Epithelial cell of prostate (primary cell): Measurements from ENCODE around the gene PDF.
"Not testable (repeated sequence)": the region's sequence is repeated elsewhere in the genome, so short reads cannot be mapped to it uniquely, and the experiment has no call there.

ENCODE experiments used
- DNase-seq: peaks from one replicate; pipeline ENCODE4 v3.0.0-alpha.2; 2011; ENCODE audit warnings: low read depth, low spot score
- H3K27ac ChIP-seq: fragments of 450-650 bp; 2 replicates; pipeline ENCODE4 v1.5.1; 2017; ENCODE audit warnings: mild to moderate bottlenecking

PDF gene

DNA sequence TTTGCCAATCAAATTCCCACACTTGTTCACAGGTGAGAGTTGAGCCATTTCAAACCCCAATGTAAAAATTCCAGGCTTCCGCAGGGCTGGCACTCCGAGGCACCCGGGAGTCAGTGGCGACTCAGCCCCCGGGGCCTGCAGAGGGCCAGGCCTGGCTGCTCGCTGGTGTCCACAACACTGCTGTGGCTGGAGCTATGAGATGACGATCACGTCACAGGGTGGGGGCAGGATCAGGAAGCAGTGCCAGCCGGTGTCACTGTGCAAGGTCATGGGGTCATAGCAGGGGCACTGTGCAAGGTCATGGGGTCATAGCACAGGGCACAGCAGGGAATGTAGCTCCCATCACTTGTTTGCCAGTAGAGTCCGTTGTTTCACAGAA is 11.5 kb downstream of the PDF start:
- no peak for DNase-seq
- no peak overlapping the region for H3K27ac ChIP-seq

DNA sequence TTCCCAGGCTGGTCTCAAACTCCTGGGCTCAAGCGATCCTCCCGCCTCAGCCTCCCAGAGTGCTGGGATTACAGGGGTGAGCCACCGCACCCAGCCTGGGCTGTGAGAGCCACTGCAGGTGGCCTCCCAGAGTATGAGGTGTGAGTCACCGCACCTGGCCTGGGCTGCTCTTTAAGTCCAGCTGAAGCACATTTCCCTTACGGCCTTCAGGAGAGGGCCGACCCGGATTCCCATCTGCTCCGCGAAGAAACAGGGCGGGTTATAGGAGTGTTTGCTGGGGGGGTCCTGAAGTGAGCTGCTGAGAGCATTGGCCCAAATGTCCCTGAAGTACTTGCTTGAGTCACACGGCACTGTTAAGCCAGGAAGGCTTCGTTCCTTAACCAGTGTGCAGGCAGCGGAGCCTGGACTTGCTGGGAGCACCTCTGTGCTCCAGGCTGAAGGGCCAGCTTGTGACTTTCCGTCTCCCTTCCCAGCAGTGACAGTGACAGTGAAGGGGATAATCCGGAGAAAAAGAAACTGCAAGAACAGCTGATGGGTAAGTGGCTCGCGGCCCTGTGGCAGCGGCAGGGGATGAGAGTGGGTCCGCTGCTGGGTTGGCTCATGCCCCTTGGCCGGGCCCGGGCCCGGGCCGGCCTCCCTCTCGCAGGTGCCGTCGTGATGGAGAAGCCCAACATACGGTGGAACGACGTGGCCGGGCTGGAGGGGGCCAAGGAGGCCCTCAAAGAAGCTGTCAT is 12.0 kb downstream of the PDF start:
- H3K27ac ChIP-seq: no peak overlapping the region
- DNase-seq: no peak

DNA sequence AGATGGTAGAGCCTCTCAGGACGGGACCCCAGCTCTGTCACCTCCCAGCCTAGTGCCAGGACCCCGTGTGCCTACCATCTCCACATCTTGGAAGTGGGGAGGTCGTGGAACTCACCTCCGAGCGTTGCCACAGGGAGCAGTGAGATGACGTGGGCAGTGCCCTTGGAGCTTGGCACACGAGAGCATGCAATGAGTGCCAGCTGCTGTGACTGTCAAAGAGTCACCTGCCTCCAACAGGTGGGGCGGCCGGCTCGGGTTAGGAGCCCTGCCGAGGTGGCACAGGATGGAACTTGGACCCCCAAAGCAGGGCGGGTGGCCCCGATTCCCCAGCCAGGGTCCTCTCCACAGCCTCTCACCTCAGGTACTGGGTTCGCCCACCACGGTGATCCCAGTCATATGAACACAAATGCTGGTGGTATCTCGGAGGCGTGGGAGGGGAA is 13.8 kb downstream of the PDF start:
- no peak overlapping the region for H3K27ac ChIP-seq

DNA sequence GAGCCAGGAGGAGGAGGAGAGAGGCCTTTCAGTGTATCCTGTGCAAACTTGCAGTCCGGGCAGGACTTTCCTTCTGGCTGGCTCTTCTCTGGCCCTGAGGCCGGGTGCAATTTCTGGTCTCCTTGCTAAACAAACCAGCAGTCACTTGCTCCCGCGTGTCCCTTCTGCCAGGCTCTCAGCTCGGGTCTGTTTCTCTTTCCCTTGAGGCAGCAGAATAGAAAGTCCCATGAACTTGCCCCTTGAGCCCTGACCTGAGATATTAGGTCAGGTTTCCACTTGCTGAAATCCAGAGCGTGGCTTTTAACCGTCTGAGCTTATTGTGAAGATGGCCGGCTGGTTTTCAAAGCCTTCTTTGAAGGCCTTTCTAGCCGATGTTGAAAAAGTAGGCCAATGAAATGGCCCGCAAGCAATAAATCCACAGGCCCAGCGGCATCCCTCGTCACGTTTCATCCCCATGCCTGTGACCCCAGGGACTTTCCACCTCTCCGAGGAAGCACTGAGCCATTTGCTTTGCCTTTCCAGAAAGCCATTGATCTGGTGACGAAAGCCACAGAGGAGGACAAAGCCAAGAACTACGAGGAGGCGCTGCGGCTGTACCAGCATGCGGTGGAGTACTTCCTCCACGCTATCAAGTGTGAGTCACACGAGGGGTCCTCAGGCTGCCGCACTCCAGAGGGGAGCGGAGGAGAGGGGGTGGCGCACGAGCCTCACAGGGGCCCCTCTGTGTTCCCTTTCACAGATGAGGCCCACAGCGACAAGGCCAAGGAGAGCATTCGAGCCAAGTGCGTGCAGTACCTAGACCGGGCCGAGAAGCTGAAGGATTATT is 14.7 kb downstream of the PDF start:
- H3K27ac ChIP-seq: no peak overlapping the region
- no peak for DNase-seq

More for the DNA sequence above, 13.8 kb downstream of the PDF start:
- no peak for DNase-seq

DNA sequence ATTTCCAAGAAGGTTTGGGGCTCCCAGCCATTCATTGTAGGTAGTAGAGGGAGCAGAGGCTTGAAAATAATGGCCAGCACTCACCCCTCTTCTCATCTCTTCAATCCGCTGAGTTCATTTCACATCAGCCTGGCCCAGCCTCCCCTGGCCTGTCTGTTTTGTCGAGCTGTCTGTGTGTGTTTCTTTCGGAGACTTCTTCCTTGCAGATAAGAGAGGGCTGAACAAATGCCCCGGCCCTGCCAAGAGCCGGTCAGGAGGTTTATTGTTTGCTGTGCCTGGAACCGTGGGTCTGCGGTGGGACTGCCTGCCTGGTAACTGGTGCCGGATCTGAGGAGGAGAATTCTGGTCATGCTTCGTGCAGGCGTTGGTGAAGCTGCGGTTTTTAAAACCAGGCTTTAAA is 15.9 kb downstream of the PDF start:
- no peak overlapping the region for H3K27ac ChIP-seq
- no peak for DNase-seq

DNA sequence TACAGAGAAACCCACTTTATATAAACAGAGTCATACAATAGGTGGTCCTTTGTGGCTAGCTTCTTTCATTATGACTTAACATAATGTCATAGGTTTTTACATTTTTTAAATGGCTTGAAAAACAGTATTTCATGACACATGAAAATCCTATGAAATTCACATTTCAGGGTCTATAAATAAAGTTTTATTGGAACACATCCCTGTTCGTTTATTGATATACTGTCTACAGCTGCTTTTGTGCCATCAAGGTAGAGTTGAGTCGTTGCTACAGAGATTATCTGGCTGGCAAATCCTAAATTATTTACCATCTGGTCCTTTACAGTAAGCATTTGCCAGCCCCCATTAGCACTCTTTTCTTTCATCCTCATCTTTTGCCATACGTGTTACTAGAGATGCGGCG is 16.9 kb downstream of the PDF start:
- DNase-seq: no peak
- H3K27ac ChIP-seq: no peak overlapping the region

DNA sequence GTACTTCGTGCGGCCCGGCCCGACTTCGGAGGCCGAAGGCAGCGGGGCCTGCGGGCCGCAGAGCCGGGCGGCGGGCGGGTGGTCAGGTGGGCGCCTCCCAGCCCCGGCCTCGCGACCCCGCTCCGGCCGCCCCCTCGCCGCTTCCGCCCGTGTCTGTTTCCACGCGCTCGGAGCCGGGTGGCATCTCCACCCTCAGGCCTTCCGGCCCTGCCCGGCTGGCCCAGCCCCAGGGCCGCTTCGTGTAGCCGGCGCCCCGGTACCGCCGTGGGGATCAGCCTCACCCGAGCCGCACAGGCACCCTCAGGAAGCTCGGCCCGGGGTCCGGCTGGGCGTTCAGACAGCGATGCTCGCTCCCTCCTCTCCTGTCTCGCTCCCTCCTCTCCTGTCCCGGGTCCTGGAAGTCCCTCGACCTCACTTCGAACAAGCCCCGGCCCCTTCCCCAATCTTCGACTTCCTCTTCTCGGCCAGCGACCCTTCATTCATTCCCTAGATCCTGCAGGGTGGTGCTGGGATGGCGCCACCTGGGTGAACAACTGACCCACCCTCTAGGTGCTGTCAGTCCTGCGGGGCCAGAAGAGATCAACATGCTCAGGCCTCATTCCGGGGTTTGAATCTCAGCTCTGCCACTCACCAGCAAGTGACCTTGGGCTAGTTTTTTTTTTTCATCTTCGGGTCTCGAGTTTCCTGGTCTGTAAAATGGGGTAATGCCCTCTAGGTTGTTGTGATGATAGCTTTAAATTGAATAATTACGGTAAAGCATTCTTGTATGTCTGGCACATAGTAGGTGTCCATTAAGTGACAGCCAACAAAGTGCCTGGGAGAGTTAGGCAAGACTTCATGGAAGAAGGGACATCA is 18.6 kb downstream of the PDF start:
- H3K27ac ChIP-seq: peak overlapping the region; percentile 80
- no peak for DNase-seq

DNA sequence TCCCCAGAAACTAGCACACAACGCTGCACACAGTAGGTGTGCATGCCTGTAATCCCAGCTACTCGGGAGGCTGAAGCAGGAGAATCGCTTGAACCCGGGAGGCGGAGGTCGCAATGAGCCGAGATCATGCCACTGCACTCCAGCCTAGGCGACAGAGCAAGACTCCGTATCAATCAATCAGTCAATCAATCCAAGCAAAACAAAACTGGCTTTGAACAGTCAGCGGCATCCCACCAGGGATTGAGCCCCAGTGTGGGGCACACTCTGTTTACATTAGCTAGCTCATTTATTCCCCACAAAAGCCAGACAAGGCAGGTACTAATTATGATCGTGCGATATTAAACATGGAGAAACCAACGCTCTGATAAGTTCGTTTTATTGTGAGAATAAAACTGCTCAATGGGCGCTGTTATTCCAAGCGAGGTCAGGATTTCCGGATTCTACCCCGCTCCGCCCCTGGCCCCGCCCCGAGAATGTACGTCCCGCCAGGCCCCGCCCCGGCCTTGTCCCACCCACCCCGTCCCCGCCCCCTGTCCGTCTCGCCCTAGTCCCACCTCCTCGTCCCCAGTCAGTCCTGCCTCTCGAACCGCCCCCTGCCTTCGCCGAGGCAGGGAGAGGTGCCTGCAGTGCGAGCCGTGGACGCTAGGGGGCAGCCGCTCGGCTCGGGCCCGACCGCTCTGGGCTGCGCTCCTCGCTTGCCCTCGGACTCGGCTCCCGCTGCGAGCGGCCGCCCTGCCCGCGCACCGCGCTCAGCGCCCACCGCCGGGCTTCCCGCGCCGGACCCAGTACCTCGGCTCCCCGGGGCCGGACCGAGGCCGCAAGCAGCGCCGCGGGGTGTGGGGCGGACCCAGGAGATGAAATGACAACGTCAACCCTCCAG is 19.5 kb downstream of the PDF start, which contains the start of gene VPS4A:
Gene VPS4A (plus strand): TSS at position 698 of the 880 bp plus-strand sequence. CDS start 162 bp downstream, at position 860.
- peak within 1 kb of the TSS; percentile 80 for H3K27ac ChIP-seq
- DNase-seq: peak; percentile 68

DNA sequence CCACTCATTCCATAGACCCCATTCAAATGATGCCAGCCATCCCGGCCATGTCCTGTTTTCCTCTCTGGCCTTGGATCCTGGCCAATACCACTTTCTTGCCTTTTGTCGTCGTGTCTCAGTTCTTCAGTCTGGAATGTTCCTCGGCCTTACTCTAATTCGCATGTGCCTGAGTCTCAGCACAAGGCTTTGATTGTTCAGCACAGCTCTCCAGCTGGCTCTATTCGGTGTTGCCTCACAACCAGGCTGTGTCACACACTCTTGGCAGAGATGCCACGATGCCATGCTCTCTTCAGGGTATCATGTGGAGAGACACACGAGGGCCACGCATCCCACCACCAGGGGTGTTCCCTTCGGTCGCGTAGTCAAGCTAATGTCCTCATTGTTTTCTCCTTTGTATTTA is 21.1 kb downstream of the PDF start:
- no peak for DNase-seq
- no peak overlapping the region for H3K27ac ChIP-seq

DNA sequence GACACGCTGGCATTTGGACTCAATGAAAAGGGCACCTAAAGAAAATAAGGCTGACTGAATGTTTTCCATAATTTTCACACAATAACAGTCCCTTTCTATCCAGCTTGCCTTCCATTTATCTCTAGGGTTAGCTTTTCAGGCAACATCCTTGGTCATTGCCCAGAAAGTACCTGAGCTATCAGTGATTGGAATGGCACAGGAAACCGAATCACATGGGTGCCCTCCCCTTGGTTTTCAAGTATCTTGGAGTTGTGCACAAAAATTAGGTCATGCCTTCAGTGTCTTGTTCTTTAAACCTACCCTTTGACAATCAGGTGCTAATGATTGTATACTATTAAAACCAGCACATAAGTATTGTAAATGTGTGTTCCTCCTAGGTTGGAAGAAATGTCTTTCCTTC is 22.5 kb downstream of the PDF start:
- no peak overlapping the region for H3K27ac ChIP-seq
- no peak for DNase-seq

DNA sequence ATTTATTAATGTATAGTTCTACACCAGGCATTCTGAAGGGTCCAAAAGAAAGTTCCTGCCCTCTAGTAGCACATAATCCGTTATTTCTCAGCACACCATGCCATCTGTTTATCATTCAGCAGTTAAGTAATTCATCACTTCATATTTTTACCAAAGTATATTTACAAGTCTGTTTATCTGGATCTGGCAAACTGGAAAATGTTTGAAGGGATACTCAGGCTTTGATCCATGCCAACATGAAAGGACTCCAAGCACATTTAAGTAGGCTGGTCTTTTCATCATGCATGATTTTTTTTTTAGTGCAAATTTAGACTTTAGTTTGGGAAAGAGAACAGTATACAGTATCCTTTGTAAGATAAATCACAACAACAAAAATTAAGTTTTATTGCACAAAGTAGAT is 23.3 kb downstream of the PDF start:
- DNase-seq: no peak

DNA sequence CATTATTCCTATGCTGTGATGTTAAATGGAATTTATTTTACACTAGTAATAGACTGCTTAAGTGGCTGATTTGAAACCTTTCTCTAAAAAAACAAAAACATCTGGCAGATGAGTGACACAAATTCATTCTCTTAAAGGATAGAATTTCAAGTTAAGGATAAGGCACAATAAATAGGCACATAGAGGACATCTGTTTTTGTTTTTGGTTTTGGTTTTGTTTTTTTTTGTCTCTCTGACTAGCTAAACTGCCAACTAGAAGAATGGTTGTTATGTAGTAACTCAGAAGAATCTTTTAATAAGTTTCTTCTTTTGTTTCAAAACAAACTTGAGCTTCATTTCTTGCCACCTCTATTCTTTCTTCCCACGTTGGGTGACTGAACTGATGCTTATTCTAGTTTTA is 24.4 kb downstream of the PDF start:
- no peak for DNase-seq
- no peak overlapping the region for H3K27ac ChIP-seq

More for the DNA sequence above, 23.3 kb downstream of the PDF start:
- H3K27ac ChIP-seq: no peak overlapping the region

DNA sequence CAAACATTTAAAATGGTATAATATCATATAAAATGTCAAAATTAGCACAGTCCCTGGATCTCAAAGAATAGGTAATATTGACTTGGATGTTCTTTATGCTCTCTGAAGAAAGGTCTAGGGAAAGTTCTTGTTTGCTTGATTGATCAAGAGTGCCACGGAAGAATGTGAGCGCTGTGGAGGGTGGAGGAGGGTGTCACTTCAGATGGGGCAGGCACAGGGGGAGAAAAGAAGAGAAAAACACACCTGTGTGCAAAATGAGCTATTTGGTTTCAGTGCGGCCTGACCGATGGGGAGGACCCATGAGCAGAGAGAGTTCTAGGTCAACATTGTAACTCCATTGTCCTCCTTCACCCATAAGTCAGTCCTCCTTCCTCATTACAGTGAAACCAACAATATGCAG is 28.1 kb downstream of the PDF start:
- no peak for DNase-seq
- no peak overlapping the region for H3K27ac ChIP-seq

DNA sequence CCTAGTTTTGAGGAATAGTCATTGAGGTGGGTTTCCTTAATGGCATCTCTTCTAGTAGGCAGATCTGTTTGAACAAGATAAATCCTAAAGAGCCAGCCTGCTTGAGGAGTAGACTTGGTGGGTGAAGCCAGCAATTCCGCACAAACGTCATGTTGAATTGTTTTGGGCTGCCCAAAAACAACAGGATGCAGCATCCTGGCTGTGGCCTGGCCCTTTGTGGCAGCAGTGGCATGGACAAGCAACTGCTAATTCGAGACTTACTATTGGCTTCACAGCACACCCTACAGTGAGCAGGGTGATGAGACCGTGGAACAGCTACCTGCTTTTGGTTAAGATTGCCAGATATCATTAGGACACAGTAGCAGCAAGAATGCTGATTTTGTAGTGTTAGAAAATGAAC is 28.5 kb downstream of the PDF start:
- no peak overlapping the region for H3K27ac ChIP-seq
- DNase-seq: no peak

DNA sequence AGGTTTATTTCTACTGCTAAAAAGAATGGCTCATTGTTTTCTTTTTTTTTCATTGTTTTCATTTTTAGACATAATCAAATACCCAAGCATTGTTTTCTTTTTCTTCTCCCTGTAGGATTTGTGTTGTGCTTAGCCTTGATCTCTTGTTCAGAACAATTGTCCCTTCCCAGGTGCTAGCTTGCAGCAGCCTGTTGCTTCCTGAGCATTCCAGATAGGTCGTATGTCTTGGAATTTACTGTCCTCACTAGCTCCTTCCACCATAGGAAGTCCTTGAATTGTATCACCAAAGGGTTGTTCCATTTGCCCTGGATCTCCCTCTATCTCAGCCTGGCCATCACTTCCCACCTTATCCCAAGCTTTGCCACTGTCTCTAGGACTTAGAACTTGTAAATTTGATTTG is 29.2 kb downstream of the PDF start:
- DNase-seq: no peak
- no peak overlapping the region for H3K27ac ChIP-seq

DNA sequence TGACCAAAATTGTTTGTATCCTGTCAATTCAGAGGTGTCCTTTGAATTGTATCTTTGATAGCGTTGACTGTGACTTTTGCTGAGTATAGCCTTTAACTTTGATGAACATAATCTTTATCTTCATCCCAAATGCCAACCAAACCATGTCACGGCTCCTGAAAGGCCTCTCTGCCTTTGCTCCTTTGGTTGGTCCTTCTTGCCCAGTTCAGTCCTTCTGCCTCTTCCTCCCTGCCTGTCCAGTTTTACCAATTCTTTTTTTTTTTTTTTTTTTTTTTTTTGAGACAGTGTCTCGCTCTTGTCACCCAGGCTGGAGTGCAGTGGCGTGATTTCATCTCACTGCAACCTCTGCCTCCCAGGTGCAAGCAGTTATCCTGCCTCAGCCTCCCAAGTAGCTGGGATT is 32.1 kb downstream of the PDF start:
- DNase-seq: no peak
- no peak overlapping the region for H3K27ac ChIP-seq

DNA sequence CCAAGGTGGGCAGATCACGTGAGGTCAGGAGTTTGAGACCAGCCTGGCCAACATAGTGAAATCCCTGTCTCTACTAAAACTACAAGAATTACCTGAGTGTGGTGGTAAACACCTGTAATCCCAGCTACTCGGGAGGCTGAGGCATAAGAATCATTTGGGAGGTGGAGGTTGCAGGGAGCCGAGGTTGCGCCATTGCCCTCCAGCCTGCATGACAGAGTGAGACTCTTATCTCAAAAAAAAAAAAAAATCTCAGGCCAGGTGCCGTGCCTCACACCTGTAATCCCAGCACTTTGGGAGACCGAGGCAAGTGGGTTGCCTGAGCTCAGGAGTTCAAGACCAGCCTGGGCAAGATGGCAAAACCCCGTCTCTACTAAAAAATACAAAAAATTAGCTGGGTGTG is 33.6 kb downstream of the PDF start:
- H3K27ac ChIP-seq, DNase-seq: not testable (repeated sequence)

DNA sequence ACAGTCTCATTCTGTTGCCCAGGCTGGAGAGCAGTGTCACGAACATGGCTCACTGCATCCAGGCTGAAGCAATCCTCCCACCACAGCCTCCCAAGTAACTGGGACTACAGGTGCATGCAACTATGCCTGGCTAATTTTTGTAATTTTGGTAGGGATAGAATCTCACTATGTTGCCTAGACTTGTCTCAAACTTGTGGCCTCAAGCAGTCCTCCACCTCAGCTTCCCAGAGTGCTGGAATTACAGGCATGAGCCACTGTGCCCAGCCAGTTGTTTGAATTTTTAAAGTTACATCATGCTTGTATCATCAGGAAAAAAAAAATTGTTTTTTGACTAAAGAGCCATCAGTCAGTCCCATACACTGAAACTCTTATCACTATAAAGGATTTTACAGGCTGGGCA is 36.3 kb downstream of the PDF start:
- DNase-seq: no peak
- peak overlapping the region; percentile 55 for H3K27ac ChIP-seq

DNA sequence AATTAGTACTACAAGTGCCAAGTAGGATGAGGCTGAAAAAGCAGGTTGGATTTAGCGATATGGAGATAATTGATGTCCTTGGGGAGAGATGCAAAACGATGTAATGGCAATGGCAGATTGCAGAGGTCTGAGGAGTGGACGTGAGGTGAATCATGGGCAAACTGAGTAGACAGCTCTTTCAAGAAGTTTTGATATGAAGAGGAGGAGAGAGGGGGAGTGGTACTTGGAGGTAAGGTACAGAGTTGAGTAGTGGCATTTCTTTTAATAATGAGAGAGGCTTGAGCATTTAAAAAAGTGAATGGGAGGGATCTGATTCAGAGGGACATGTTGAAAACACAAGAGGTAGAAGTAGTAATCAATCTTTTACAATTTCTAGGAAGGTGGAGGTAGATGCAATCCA is 37.0 kb downstream of the PDF start:
- no peak for DNase-seq
- H3K27ac ChIP-seq: peak overlapping the region; percentile 55

DNA sequence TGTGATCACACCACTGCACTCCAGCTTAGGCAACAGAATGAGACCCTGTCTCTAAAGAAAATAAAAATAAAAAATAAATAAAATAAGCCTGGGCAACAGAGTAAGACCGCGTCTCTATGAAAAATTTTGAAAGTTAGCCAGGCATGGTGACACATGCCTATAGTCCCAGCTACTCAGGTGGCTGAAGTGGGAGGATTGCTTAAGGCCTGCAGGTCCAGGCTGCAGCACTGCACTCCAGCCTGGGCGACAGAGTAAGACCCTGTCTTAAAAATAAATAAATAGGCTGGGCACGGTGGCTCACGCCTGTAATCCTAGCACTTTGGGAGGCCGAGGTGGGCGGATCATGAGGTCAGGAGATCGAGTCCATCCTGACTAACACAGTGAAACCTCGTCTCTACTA is 38.7 kb downstream of the PDF start:
- H3K27ac ChIP-seq, DNase-seq: not testable (repeated sequence)
